ENCODE data around the gene WWOX. TPM values are rescaled to one million over a fixed set of nuclear protein-coding genes. Genes with fewer than 3 reads are reported as not detected.

The WWOX gene
- total and polyA plus RNA-seq, 2 of the 4 experiments (the other 2 are of a cell fraction): 2.7 to 5.4 TPM

- no peak overlapping the region for H4K5ac ChIP-seq (ENCODE audit: low read depth, low read length)
- H2BK20ac ChIP-seq (ENCODE audit: low read depth, low read length): no peak overlapping the region
- no peak for TF ChIP-seq FOS (IDR thresholded peaks at IDR 0.05; ENCODE audit: low read depth, low read length)
- TF ChIP-seq NFE2L2 (IDR thresholded peaks at IDR 0.05; ENCODE audit: low read depth, low read length): no peak
- no peak for TF ChIP-seq CEBPB (IDR thresholded peaks at IDR 0.05; ENCODE audit: low read depth, low read length)
- TF ChIP-seq RFX5 (IDR thresholded peaks at IDR 0.05; ENCODE audit: low read depth, low read length): no peak
- TF ChIP-seq SMC3 (IDR thresholded peaks at IDR 0.05; ENCODE audit: low read depth, low read length): no peak
- no peak for TF ChIP-seq POLR2A (IDR thresholded peaks at IDR 0.05; ENCODE audit: low read depth, low read length)
- no peak for TF ChIP-seq CHD1 (IDR thresholded peaks at IDR 0.05; ENCODE audit: low read depth, low read length)
- no peak for TF ChIP-seq MAFK (IDR thresholded peaks at IDR 0.05; ENCODE audit: low read depth, low read length)
- TF ChIP-seq ELK1 (IDR thresholded peaks at IDR 0.05; ENCODE audit: borderline replicate concordance, low read depth, low read length): no peak
- no peak for TF ChIP-seq RAD21 (IDR thresholded peaks at IDR 0.05; ENCODE audit: low read length)
- TF ChIP-seq, protein P1, sequence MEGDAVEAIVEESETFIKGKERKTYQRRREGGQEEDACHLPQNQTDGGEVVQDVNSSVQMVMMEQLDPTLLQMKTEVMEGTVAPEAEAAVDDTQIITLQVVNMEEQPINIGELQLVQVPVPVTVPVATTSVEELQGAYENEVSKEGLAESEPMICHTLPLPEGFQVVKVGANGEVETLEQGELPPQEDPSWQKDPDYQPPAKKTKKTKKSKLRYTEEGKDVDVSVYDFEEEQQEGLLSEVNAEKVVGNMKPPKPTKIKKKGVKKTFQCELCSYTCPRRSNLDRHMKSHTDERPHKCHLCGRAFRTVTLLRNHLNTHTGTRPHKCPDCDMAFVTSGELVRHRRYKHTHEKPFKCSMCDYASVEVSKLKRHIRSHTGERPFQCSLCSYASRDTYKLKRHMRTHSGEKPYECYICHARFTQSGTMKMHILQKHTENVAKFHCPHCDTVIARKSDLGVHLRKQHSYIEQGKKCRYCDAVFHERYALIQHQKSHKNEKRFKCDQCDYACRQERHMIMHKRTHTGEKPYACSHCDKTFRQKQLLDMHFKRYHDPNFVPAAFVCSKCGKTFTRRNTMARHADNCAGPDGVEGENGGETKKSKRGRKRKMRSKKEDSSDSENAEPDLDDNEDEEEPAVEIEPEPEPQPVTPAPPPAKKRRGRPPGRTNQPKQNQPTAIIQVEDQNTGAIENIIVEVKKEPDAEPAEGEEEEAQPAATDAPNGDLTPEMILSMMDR (conservative IDR thresholded peaks at IDR 0.05; ENCODE audit: low read depth, low read length): no peak
- TF ChIP-seq MXI1 (IDR thresholded peaks at IDR 0.05; ENCODE audit: borderline replicate concordance, low read depth, low read length): no peak
- no peak for TF ChIP-seq RCOR1 (IDR thresholded peaks at IDR 0.05; ENCODE audit: insufficient replicate concordance, low read length)
- TF ChIP-seq USF2 (IDR thresholded peaks at IDR 0.05; ENCODE audit: low read depth, low read length): no peak
- no peak for TF ChIP-seq MAZ (IDR thresholded peaks at IDR 0.05; ENCODE audit: borderline replicate concordance, low read depth, low read length)
- no peak for TF ChIP-seq BHLHE40 (IDR thresholded peaks at IDR 0.05; ENCODE audit: low read depth, low read length)
- no peak overlapping the region for H3K14ac ChIP-seq (replicated peaks; ENCODE audit: low read depth, low read length)
- no peak overlapping the region for H3K4me3 ChIP-seq (ENCODE audit: insufficient read depth, low read depth, low read length)
- no peak for DNase-seq
- intact Hi-C loops (cut with micrococcal nuclease) (no loop called here), in situ Hi-C loops (cut with MboI; ENCODE audit: low sequenced_read_pairs) (no loop called here), dilution Hi-C loops (cut with HindIII; ENCODE audit: low sequenced_read_pairs, unreplicated experiment) (no loop called here)
- no peak overlapping the region for H2AFZ ChIP-seq (replicated peaks; ENCODE audit: low read length, poor library complexity)
- no peak overlapping the region for H2AK9ac ChIP-seq (replicated peaks; ENCODE audit: low read depth, low read length, poor library complexity)
- H3K23ac ChIP-seq (ENCODE audit: low read depth, low read length): no peak overlapping the region
- no peak for ATAC-seq (ENCODE audit: low read depth)
- H2BK5ac ChIP-seq (ENCODE audit: low read depth, low read length, poor library complexity, severe bottlenecking): no peak overlapping the region
- POLR2A ChIA-PET (ENCODE audit: unreplicated experiment): no interaction called here
- H2AK5ac ChIP-seq (ENCODE audit: low read depth, low read length): no peak overlapping the region
- no peaks in the 10 kb centered on the region for H3K79me1 ChIP-seq (ENCODE audit: low read depth in 1 of 2, low read length in 2 of 2)
- no peak overlapping the region for H3K18ac ChIP-seq (ENCODE audit: low read depth, low read length)
- H4K8ac ChIP-seq (ENCODE audit: low read depth in 2 of 2, low read length in 2 of 2): no peak overlapping the region
- no TSS peak for BruUV-seq (replicated peaks)
- no peaks in the 10 kb centered on the region for H3K27me3 ChIP-seq (ENCODE audit: control insufficient read depth, insufficient read depth, low read length)
- H2BK15ac ChIP-seq (ENCODE audit: low read depth, low read length): no peak overlapping the region
- H3K36me3 ChIP-seq (ENCODE audit: control insufficient read depth, insufficient read depth, low read length): no peaks in the 10 kb centered on the region
- no peaks in the 10 kb centered on the region for H3K4me1 ChIP-seq (ENCODE audit: control insufficient read depth, insufficient read depth, low read length)
- no peaks in the 10 kb centered on the region for H4K20me1 ChIP-seq (ENCODE audit: insufficient read depth, low read length)
- WGBS, 2 experiments (ENCODE audit: extremely low coverage in 2 of 2, insufficient read length in 1 of 2): 83% methylated on average over 2 of the region's 4 CpGs; no CpG with 5 or more reads in 1 of the 2 experiments
- H2BK120ac ChIP-seq (ENCODE audit: low read depth, low read length): no peak overlapping the region
- H3K4me2 ChIP-seq (ENCODE audit: low read depth, low read length): no peak overlapping the region
- H4K91ac ChIP-seq (ENCODE audit: insufficient read depth, low read depth, low read length): no peak overlapping the region
- H3K9me1 ChIP-seq (ENCODE audit: insufficient read depth, low read length): no peaks in the 10 kb centered on the region
- H3K4ac ChIP-seq (ENCODE audit: low read depth, low read length): no peak overlapping the region
- H3K27ac ChIP-seq (ENCODE audit: insufficient read depth, low read length): no peak overlapping the region
- CTCF ChIA-PET: no interaction called here
- H3K56ac ChIP-seq (ENCODE audit: extremely low read depth, insufficient read depth, low read length): no peak overlapping the region
- peaks cover 21% of the 10 kb centered on the region for H3K9me3 ChIP-seq (ENCODE audit: control insufficient read depth, insufficient read depth, low read length)
- H3K9ac ChIP-seq (ENCODE audit: low read depth, low read length): no peak overlapping the region
Measured at GRCh38 chr16:78852081-78852635, 752.7 kb downstream of the WWOX start.
